A549 treated with AZD9567 at 1 μM for 4 hours (cell line): ENCODE measurements around the gene RPS3. TPM values are rescaled to one million over a fixed set of nuclear protein-coding genes. Genes with fewer than 3 reads are reported as not detected.

Experiments
- total RNA-seq: library from RNA; stranded (reverse); fragments of 200-300 nt; extraction: Qiagen RNA extraction; gene quantifications from 5 replicates; pipeline ENCODE4 v1.2.3, GENCODE V29; 2022; ENCODE audit not compliant: insufficient read depth

The RPS3 gene
- total RNA-seq: 3,077 to 3,646 TPM (median 3,348 TPM) in 5 replicates

DNA sequence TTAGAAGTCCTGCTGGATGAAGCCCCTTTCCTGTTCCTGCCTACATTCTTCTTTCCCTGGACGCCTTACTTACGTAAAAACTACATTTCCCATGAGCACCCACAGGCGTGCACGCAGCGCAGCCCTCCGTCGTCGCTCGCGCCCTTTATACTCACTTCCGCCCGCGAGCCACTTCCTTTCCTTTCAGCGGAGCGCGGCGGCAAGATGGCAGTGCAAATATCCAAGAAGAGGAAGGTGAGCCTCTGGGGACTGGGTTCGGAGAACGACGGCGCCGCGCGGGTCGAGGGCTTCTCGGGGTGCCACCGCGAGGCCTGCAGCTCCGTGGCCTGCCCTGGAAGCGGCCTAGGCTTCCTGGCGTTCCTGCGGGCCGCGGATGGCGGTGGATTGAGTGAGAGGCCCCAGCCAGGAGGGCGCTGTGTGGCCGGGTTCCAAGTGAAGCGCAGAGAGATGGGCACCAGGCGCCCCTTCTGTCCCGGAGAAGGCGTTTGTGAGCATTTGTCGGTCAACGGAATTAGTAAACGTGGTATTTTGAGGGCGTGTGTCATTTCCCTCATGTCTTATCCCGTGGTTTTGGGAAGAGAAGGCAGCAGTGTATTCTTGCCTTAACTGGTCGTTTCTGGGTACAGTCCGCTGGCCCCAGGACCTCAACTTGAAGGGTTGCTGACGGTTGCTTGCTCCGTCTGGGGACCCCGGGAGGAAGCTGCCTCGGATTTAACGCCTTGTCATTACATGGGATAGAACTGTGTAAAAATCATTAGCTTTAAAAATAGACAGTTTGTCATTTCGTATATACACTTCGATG is at the start of gene RPS3:
Gene RPS3, plus strand, starts transcription at position 175 of the 802 bp plus-strand sequence. Its CDS starts 30 bp downstream, at position 205.

DNA sequence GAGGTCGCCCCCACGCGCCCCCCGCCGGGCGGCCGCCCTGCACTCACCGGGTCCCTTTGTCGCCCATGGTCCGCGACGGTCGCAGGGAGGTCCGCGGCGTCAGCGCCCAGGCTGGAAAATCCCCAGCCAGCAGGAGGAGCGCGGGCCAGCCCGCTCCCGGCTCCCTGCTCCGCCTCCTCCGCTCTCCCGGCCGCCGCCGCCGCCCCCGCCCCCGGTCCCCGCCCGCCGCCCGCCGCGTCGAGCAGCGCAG is 47.9 kb upstream of the RPS3 start, which contains the start of gene ARRB1:
Gene ARRB1, minus strand, starts transcription at position 121 of the 250 bp plus-strand sequence. Its CDS starts 54 bp downstream, at position 67.

DNA sequence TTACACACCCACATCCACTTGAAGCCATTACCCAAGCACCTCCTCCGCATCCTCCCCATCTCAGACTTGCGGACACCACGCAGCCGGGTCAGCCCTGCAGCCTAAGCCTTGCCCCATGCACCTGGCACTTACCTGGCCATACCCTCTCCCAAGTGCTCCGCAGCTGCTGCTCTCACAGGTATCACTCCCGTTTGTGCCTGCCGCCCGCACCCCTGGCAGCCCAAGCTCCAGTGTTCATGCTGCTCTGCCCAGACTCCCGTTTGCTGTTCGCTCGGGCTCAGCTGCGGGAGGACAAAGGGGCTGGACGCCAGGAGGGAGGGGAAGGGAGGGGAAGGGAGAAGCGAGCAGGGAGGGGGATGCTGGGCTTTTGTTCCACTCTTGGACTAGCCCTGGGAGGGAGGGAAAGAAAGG is 33.6 kb downstream of the RPS3 start, which contains the start of gene KLHL35:
Gene KLHL35, minus strand, starts transcription at position 293 of the 411 bp plus-strand sequence. CDS start 2,574 bp downstream, outside the sequence.

Other genes starting within 250 kb of the RPS3 start
- gene SLCO2B1, start 248.4 kb upstream of the RPS3 start, total RNA-seq: 3.2 to 5.7 TPM (median 3.8 TPM) in 5 replicates
- gene TPBGL, start 158.7 kb upstream of the RPS3 start, total RNA-seq: 0.15 to 0.33 TPM (median 0.25 TPM) in 4 of 5 replicates, not detected in the other
- gene ARRB1, start 47.9 kb upstream of the RPS3 start, total RNA-seq: 5.9 to 9.4 TPM (median 7.9 TPM) in 5 replicates
- gene KLHL35, start 33.7 kb downstream of the RPS3 start, total RNA-seq: 0.92 to 1.5 TPM (median 1.2 TPM) in 4 of 5 replicates, not detected in the other
- 7.0 to 13.5 TPM (median 12.0 TPM) in 5 replicates for gene GDPD5, start 126.4 kb downstream of the RPS3 start, total RNA-seq
- gene SERPINH1, start 162.7 kb downstream of the RPS3 start, total RNA-seq: 57.0 to 87.4 TPM (median 82.4 TPM) in 5 replicates